RCC 7860 (cell line): ENCODE data around the gene NPPA.

Source experiments
- DNase-seq: peaks from one replicate; pipeline ENCODE4 v3.0.0-alpha.2; 2015; ENCODE audit warnings: low spot score
- FAIRE-seq: peaks from 2 replicates; lab custom pipeline; 2012; peaks lifted over from hg19 to GRCh38; lab: Jason Lieb, UNC

The NPPA gene

GRCh38 chr1:11874624-11875023 is 27.0 kb upstream of the NPPA start:
- no peak for DNase-seq

GRCh38 chr1:11874258-11874562 is 26.6 kb upstream of the NPPA start:
- no peak for FAIRE-seq

More at GRCh38 chr1:11874624-11875023, 27.0 kb upstream of the NPPA start:
- FAIRE-seq, result no peak

GRCh38 chr1:11873395-11874257 is 26.0 kb upstream of the NPPA start:
- no peak for FAIRE-seq

More at GRCh38 chr1:11874258-11874562, 26.6 kb upstream of the NPPA start:
- DNase-seq, result no peak

GRCh38 chr1:11872545-11872944 is 25.0 kb upstream of the NPPA start:
- DNase-seq (no peak), FAIRE-seq (no peak)

More at GRCh38 chr1:11873395-11874257, 26.0 kb upstream of the NPPA start:
- DNase-seq, result no peak

- DNase-seq, result no peak
- no peak for FAIRE-seq
Observed at GRCh38 chr1:11869650-11870207, 22.1 kb upstream of the NPPA start.

GRCh38 chr1:11869104-11869503 is 21.5 kb upstream of the NPPA start:
- FAIRE-seq (no peak), DNase-seq (no peak)

- DNase-seq (no peak), FAIRE-seq (no peak)
Observed at GRCh38 chr1:11868331-11868980, 20.9 kb upstream of the NPPA start.

- FAIRE-seq (no peak), DNase-seq (peak; percentile 8)
Observed at GRCh38 chr1:11862890-11863289, 15.3 kb upstream of the NPPA start.

GRCh38 chr1:11860587-11860986 is 13.0 kb upstream of the NPPA start:
- FAIRE-seq (no peak), DNase-seq (no peak)

GRCh38 chr1:11860083-11860482 is 12.5 kb upstream of the NPPA start:
- FAIRE-seq (no peak), DNase-seq (no peak)

- DNase-seq (peak; percentile 40), FAIRE-seq (no peak)
Observed at GRCh38 chr1:11858968-11859871, 11.6 kb upstream of the NPPA start.

GRCh38 chr1:11858613-11858967 is 11.0 kb upstream of the NPPA start, which contains the start of gene NPPB:
Gene NPPB, minus strand, starts transcription at chr1:11858945. Its CDS starts 112 bp downstream, at chr1:11858833.
- FAIRE-seq (no peak), DNase-seq (no peak)

- DNase-seq (no peak), FAIRE-seq (no peak)
Observed at GRCh38 chr1:11858158-11858557, 10.6 kb upstream of the NPPA start.

- FAIRE-seq, result no peak
- DNase-seq, result no peak
Observed at GRCh38 chr1:11857164-11857851, 9.7 kb upstream of the NPPA start.

GRCh38 chr1:11856698-11857097 is 9.1 kb upstream of the NPPA start:
- DNase-seq (no peak), FAIRE-seq (no peak)

- no peak for FAIRE-seq
Observed at GRCh38 chr1:11855430-11855829, 7.8 kb upstream of the NPPA start.

GRCh38 chr1:11854519-11854918 is 6.9 kb upstream of the NPPA start:
- FAIRE-seq (no peak), DNase-seq (no peak)

More at GRCh38 chr1:11855430-11855829, 7.8 kb upstream of the NPPA start:
- no peak for DNase-seq

GRCh38 chr1:11851180-11851579 is 3.6 kb upstream of the NPPA start:
- no peak for FAIRE-seq
- DNase-seq, result no peak

- no peak for FAIRE-seq
- DNase-seq, result no peak
Observed at GRCh38 chr1:11850156-11850555, 2.6 kb upstream of the NPPA start.

- FAIRE-seq, result no peak
- no peak for DNase-seq
Observed at GRCh38 chr1:11848373-11848700, 754 bp upstream of the NPPA start.
